Transverse colon (tissue), 4 donors: ENCODE results near the gene ARRDC5. TPM values are rescaled to one million over a fixed set of nuclear protein-coding genes. Genes with fewer than 3 reads are reported as not detected.

Experiments used
- DNase-seq: peaks from one replicate; pipeline ENCODE4 v3.0.0-alpha.2; 2019
- H3K27ac ChIP-seq, 4 donors: fragments of 200-600 bp; sonication (generic); 2 replicates each; pipeline ENCODE4 v1.5.1; 2016 to 2018; ENCODE audit warnings: inconsistent platforms in 4 of 4
- H3K27me3 ChIP-seq: fragments of 200-600 bp; sonication (generic); 2 replicates; pipeline ENCODE4 v1.5.1; 2017; ENCODE audit warnings: inconsistent platforms
- H3K36me3 ChIP-seq, 4 donors: fragments of 200-600 bp; sonication (generic); 2 replicates each; pipeline ENCODE4 v1.5.1; 2017 to 2019; ENCODE audit warnings: inconsistent platforms in 4 of 4
- H3K4me1 ChIP-seq, 4 donors: fragments of 200-600 bp; sonication (generic); 2 replicates each; pipeline ENCODE4 v1.5.1; 2017 to 2020; ENCODE audit warnings: inconsistent platforms in 4 of 4
- H3K4me3 ChIP-seq, 4 donors: fragments of 200-600 bp; sonication (generic); 1 replicate in 1 of 4; 2 replicates in 3 of 4; pipeline versions ENCODE4 v1.5.1 to v1.6.1; 2017 to 2019; ENCODE audit warnings: inconsistent platforms in 4 of 4
- H3K9me3 ChIP-seq, 2 donors: fragments of 200-600 bp; sonication (generic); 2 replicates each; pipeline ENCODE4 v1.5.1; 2017 to 2019; ENCODE audit warnings: inconsistent platforms in 2 of 2
- EP300 ChIP-seq: sonication (generic); formaldehyde crosslinking; IDR thresholded peaks from one replicate; pipeline ENCODE4 v1.6.1; 2017; ENCODE audit warnings: antibody characterized with exemption, low read depth
- POLR2A ChIP-seq: fragments of 450-650 bp; IDR thresholded peaks from one replicate; pipeline ENCODE4 v1.6.1; 2016; ENCODE audit warnings: antibody characterized with exemption, mild to moderate bottlenecking, moderate library complexity
- POLR2AphosphoS5 ChIP-seq, 3 donors: sonication (generic); formaldehyde crosslinking; IDR thresholded peaks; one replicate each; pipeline ENCODE4 v1.6.1; 2016; ENCODE audit warnings: antibody characterized with exemption in 3 of 3
- WGBS, 2 donors: methylation state at CpG; one replicate each; pipeline ENCODE4 v1.1.5; 2018; ENCODE audit warnings: low coverage in 1 of 2; 5-methylcytosine and 5-hydroxymethylcytosine counted together
- in situ Hi-C, 4 donors: fragments of 200-750 bp; cut with MboI; loops; one replicate each; pipeline versions ENCODE4 v1.15.0 to v1.15.1; 2017; ENCODE audit warnings: low sequenced_read_pairs in 3 of 4, low pct_ligation_motif_present in 1 of 4, low pct_unique_long_range_greater_than_20kb in 1 of 4
- intact Hi-C: fragments of 100-400 bp; cut with DNase I; formaldehyde crosslinking; loops from one replicate; pipeline ENCODE4 v1.15.1; 2023; ENCODE audit warnings: low total_unique reads
- total RNA-seq, 4 donors: library from RNA; depleted of rRNA; stranded (reverse); fragments of >200 nt; gene quantifications; one replicate each; pipeline ENCODE4 v1.1.0, GENCODE V29; 2016
- TF ChIP-seq, protein P1 (sequence below), 5 experiments: fragments of 200-600 bp in 3 of 5; fragments of 450-650 bp in 2 of 5; sonication (generic) in 3 of 5; IDR thresholded peaks; 1 replicate in 2 of 5; 2 replicates in 3 of 5; pipeline ENCODE4 v1.5.1; 2016 to 2017; ENCODE audit warnings: antibody characterized with exemption in 5 of 5, inconsistent platforms in 3 of 5, mild to moderate bottlenecking in 2 of 5, moderate library complexity in 1 of 5

ARRDC5 gene
- total RNA-seq, 4 donors from 2014 or later = 1.3 TPM; not detected in 3

GRCh38 chr19:4937060-4937459 lies 34.4 kb upstream of the ARRDC5 start:
- intact Hi-C loops = no loop called here
- H3K4me1 ChIP-seq = peaks cover 0 to 6% (median 0%) of the 10 kb centered on the region in 4 donors
- no peak overlapping the region for H3K4me3 ChIP-seq
- no peak for TF ChIP-seq POLR2AphosphoS5 (IDR thresholded peaks at IDR 0.05)
- no peak for TF ChIP-seq POLR2A
- TF ChIP-seq, protein P1, sequence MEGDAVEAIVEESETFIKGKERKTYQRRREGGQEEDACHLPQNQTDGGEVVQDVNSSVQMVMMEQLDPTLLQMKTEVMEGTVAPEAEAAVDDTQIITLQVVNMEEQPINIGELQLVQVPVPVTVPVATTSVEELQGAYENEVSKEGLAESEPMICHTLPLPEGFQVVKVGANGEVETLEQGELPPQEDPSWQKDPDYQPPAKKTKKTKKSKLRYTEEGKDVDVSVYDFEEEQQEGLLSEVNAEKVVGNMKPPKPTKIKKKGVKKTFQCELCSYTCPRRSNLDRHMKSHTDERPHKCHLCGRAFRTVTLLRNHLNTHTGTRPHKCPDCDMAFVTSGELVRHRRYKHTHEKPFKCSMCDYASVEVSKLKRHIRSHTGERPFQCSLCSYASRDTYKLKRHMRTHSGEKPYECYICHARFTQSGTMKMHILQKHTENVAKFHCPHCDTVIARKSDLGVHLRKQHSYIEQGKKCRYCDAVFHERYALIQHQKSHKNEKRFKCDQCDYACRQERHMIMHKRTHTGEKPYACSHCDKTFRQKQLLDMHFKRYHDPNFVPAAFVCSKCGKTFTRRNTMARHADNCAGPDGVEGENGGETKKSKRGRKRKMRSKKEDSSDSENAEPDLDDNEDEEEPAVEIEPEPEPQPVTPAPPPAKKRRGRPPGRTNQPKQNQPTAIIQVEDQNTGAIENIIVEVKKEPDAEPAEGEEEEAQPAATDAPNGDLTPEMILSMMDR (IDR thresholded peaks at IDR 0.05) = no peak
- no peak for TF ChIP-seq EP300
- H3K9me3 ChIP-seq = no peaks in the 10 kb centered on the region
- no peaks in the 10 kb centered on the region for H3K27me3 ChIP-seq
- in situ Hi-C loops = no loop called here
- H3K27ac ChIP-seq = no peak overlapping the region
- DNase-seq = no peak
- WGBS, 2 donors = 87 to 91% methylated on average over 4 to 7 of the region's 7 CpGs
- H3K36me3 ChIP-seq = no peaks in the 10 kb centered on the region

DNA sequence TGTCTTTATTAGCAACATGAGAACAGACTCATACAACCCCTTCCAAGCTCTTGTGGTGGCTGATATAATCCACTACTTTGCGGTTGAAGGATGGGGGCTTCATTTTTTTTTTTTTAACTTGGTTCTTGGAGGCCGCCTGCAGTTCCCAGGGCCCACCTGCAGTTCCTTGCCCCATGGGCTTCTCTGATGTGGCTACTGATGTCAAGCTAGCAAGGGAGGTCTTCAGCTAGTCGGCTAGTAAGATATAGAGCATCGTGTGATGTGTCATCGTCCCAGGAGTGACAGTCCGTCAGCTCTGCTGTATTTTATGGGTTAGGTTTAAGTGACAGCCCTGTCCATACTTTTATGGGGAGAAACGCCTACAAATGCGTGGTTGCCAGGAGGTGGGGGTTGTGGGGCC lies 32.7 kb upstream of the ARRDC5 start:
- DNase-seq = no peak
- H3K27ac ChIP-seq = no peak overlapping the region
- no peaks in the 10 kb centered on the region for H3K36me3 ChIP-seq
- 87 to 94% methylated on average over 4 to 8 of the region's 8 CpGs for WGBS, 2 donors
- intact Hi-C loops (no loop called here), in situ Hi-C loops (no loop called here)
- H3K27me3 ChIP-seq = no peaks in the 10 kb centered on the region
- no peaks in the 10 kb centered on the region for H3K9me3 ChIP-seq
- no peak for TF ChIP-seq POLR2AphosphoS5 (IDR thresholded peaks at IDR 0.05)
- TF ChIP-seq, protein P1 (IDR thresholded peaks at IDR 0.05) = no peak
- TF ChIP-seq EP300 = no peak
- no peak for TF ChIP-seq POLR2A
- peaks cover 0 to 6% (median 0%) of the 10 kb centered on the region in 4 donors for H3K4me1 ChIP-seq
- no peak overlapping the region for H3K4me3 ChIP-seq

DNA sequence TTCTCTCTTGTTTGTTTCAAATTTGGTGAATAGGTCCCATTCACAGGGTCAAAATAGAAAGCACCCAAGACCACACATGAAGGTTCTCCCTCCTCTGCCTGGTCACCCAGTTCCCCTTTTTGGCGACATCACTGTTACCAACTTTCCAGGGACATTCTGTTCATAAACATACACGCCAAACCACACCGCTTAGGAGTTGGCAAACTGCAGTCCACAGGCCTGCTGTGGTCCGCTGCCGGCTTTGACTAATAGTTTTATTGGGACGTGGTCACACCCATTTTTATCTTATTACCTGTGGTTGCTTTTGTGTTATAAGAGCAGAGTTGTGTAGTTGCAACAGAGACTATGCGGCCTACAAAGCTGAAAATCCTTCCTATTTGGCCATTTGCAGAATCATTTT lies 30.8 kb upstream of the ARRDC5 start:
- Histone ChIP-seq H3K4me1 (peaks cover 0 to 6% (median 0%) of the 10 kb centered on the region in 4 donors), H3K4me3 (no peak overlapping the region), H3K27ac (peak overlapping the region in 2 of 4 donors; percentile 39 to 42), H3K36me3 (no peaks in the 10 kb centered on the region), H3K27me3 (no peaks in the 10 kb centered on the region), H3K9me3 (no peaks in the 10 kb centered on the region)
- intact Hi-C loops = no loop called here
- 51 to 61% methylated on average over 6 to 7 of the region's 7 CpGs for WGBS, 2 donors
- TF ChIP-seq POLR2A (no peak), POLR2AphosphoS5 (IDR thresholded peaks at IDR 0.05) (no peak), EP300 (no peak)
- TF ChIP-seq, protein P1 (IDR thresholded peaks at IDR 0.05) = no peak
- in situ Hi-C loops = no loop called here
- peak; percentile 25 for DNase-seq

DNA sequence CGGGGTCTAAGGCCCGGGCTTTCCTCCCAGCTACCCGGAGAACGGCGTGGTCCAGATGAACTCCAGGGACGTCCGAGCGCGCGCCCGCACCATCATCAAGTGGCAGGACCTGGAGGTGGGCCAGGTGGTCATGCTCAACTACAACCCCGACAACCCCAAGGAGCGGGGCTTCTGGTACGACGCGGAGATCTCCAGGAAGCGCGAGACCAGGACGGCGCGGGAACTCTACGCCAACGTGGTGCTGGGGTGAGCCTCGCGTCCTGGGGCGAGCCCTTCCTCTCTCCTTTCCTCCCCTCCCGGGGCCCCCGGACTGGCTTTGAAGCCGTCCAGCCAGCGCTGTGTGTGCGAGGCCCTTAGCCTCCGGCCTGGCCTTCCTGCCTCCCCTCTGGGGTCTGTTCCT lies 30.0 kb upstream of the ARRDC5 start:
- H3K27ac ChIP-seq = peak overlapping the region in 2 of 4 donors; percentile 39 to 42
- H3K4me3 ChIP-seq = no peak overlapping the region
- H3K27me3 ChIP-seq = no peaks in the 10 kb centered on the region
- in situ Hi-C loops = no loop called here
- peaks cover 0 to 6% (median 0%) of the 10 kb centered on the region in 4 donors for H3K4me1 ChIP-seq
- WGBS, 2 donors = 94% methylated on average over 32 of the region's 32 CpGs; no CpG with 5 or more reads in 1 of the 2 donors
- TF ChIP-seq POLR2AphosphoS5 (IDR thresholded peaks at IDR 0.05) = no peak
- TF ChIP-seq POLR2A = no peak
- no peak for TF ChIP-seq EP300
- DNase-seq = no peak
- no peaks in the 10 kb centered on the region for H3K36me3 ChIP-seq
- H3K9me3 ChIP-seq = no peaks in the 10 kb centered on the region
- intact Hi-C loops = no loop called here

GRCh38 chr19:4930664-4931063 lies 28.0 kb upstream of the ARRDC5 start:
- no peak overlapping the region for H3K4me3 ChIP-seq
- in situ Hi-C loops = no loop called here
- H3K27ac ChIP-seq = no peak overlapping the region
- H3K27me3 ChIP-seq = no peaks in the 10 kb centered on the region
- no peaks in the 10 kb centered on the region for H3K36me3 ChIP-seq
- no peak for DNase-seq
- intact Hi-C loops = no loop called here
- no peaks in the 10 kb centered on the region for H3K9me3 ChIP-seq
- TF ChIP-seq POLR2A (no peak), EP300 (no peak), POLR2AphosphoS5 (IDR thresholded peaks at IDR 0.05) (no peak)
- TF ChIP-seq, protein P1 (IDR thresholded peaks at IDR 0.05) = no peak
- 88 to 94% methylated on average over 5 to 28 of the region's 28 CpGs for WGBS, 2 donors
- peaks cover 0 to 6% (median 0%) of the 10 kb centered on the region in 4 donors for H3K4me1 ChIP-seq
